CMK (cell line): Measurements from ENCODE around the gene CGB5.
"Not testable (repeated sequence)": the region's sequence is repeated elsewhere in the genome, so short reads cannot be mapped to it uniquely, and the experiment has no call there.

ENCODE experiments used
- DNase-seq: peaks from one replicate; pipeline ENCODE4 v3.0.0-alpha.2; 2010; ENCODE audit warnings: low read depth

CGB5 gene

DNA sequence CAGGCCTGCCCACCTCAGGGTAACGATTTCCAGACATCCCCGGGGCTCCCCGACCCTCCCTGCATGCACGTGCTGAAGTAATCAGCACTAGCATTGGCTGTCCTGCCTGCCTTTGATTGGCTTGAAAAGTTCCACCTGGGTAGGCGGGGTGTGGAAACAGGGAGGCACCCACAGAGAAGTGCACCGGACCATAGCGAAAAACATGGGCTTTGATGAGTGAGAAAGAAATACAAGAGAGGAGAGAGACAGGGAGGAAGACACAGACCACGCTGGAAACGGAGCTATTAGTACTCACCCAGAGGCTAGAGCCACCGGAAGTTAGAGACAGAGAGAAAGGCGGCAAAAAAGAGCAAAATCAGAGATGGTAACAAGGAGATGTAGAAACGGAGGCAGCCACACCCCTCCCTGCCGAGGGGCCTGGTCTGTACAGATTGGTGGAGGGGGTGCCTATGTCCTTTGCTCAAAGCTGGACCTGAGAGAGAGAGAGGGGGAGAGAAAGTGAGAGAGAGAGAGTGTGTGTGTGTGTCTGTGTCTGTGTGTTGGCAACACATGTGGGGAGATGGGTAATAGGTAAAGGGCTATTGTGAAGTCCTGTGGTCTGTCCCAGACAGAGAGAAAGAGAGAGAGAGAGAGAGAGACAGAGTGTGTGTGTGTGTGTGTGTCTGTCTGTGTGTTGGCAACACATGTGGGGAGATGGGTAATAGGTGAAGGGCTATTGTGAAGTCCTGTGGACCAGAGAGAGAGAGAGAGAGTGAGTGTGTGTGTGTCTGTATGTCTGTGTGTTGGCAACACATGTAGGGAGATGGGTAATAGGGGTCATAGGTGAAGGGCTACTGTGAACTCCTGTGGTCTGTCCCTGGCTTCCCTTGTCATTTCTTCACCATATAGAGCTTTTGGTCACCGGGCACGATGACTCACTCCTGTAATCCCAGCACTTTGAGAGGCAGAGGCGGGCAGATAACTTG, 22.4 kb upstream of the CGB5 start:
- DNase-seq: no peak

DNA sequence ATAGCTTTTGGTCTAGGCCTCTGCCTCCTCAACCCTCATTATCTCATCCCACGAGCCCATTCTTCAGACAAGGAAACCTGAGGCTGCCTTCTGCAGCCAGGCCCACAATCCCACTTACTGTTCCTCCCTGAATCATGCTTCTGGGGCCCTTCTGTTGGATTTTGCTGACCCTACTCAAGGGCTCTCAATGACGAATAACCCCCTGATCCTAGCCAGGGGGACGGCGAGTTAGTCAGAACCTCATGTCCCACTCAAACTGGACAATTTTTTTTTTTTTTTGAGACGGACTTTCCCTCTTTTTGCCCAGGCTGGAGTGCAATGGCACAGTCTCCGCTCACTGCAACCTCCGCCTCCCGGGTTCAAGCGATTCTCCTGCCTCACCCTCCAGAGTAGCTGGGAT, 21.5 kb upstream of the CGB5 start:
- DNase-seq: no peak

DNA sequence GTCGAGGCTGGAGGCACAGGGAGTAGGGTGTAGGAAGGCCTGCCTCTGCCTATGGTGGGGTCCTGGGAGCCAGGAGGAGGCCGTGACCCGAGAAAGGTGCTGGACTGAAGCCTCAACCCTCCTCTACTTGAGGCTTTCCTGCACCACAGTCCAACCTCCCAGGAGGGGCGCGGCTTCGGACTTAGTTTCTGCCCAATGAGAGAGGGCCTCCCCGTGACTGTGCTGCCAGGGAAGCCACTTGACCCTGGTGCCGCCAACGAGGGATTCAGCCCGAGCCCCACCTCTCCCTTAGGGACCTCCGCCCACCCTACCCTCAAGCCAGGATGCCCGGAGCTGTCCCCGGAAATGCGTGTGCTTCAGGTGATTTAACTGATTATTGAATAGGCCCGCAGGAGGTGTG, 19.4 kb upstream of the CGB5 start, which contains the start of gene CGB3:
Gene CGB3 (minus strand): TSS at position 101 of the 400 bp plus-strand sequence. CDS start 362 bp downstream, outside the sequence.
- DNase-seq: not testable (repeated sequence)

DNA sequence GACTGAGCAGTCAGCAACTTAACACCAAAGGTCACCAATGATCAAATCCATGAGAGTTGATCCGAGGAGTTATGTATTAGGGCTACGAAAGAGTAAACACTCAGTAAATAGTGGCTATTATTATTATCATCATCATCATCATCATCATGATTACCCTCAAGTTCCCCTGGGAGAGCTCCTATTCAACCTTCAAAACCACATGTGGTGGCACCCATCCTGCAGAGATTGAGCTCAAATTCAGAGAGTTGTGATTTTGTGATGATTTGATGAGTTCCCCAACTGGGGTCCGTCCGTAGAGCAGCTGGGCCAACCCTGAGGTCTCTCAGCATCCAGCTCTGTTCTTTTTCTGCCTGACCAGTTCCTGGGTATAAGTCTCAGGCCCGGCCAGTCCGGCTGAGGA, 18.6 kb upstream of the CGB5 start:
- not testable (repeated sequence) for DNase-seq

DNA sequence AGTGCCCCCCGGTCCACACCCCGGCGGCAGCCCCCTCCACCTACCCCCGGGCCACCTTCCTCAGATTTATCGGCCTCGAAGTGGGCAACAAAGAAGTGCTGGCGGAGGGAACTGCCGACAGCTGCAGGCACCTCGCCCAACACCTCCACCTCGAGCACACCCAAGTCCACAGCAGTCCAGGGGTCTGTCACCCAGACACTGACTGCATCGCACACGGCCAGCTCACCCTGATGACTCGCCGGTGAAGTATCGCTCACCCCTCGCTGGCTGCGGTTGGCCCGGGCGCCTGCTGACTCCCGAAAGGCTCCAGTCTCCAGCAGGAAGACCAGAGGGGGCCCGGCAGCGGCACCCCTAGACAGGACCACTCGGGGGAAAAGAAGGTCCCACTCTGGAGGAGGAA, 18.0 kb upstream of the CGB5 start:
- DNase-seq: not testable (repeated sequence)

DNA sequence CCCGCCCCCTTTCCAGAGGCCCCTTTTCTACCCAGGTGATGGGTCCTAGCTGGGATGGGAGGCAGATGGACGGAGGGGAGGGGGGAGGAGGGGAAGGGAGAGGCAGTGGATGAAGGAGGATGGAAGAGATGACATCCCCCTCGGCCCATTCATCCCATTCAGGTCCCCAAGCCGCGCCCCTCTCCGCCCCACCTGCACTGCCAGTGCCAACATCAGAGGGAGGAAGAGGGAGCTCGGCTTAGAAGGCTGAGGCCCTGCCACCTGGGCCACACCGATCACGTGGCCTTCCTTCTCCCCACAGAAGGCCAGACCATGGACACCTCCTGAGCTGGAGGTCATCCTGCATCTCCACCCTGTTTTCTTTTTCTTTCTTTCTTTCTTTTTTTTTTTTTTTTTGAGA, 15.0 kb upstream of the CGB5 start:
- DNase-seq: not testable (repeated sequence)

DNA sequence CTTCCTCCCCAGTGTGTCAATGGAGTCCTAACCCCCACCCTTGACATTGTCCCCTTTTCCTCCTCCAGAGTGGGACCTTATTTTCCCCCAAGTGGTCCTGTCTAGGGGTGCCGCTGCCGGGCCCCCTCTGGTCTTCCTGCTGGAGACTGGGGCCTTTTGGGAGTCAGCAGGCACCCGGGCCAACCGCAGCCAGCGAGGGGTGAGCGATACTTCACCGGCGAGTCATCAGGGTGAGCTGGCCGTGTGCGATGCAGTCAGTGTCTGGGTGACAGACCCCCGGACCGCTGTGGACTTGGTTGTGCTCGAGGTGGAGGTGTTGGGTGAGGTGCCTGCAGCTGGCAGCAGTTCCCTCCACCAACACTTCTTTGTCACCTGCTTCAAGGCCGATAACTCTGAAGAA, 13.9 kb upstream of the CGB5 start:
- not testable (repeated sequence) for DNase-seq

DNA sequence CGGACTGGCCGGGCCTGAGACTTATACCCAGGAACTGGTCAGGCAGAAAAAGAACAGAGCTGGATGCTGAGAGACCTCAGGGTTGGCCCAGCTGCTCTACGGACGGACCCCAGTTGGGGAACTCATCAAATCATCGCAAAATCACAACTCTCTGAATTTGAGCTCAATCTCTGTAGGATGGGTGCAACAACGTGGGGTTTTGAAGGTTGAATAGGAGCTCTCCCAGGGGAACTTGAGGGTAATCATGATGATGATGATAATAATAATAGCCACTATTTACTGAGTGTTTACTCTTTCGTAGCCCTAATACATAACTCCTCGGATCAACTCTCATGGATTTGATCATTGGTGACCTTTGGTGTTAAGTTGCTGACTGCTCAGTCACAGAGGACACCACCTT, 13.3 kb upstream of the CGB5 start:
- not testable (repeated sequence) for DNase-seq

DNA sequence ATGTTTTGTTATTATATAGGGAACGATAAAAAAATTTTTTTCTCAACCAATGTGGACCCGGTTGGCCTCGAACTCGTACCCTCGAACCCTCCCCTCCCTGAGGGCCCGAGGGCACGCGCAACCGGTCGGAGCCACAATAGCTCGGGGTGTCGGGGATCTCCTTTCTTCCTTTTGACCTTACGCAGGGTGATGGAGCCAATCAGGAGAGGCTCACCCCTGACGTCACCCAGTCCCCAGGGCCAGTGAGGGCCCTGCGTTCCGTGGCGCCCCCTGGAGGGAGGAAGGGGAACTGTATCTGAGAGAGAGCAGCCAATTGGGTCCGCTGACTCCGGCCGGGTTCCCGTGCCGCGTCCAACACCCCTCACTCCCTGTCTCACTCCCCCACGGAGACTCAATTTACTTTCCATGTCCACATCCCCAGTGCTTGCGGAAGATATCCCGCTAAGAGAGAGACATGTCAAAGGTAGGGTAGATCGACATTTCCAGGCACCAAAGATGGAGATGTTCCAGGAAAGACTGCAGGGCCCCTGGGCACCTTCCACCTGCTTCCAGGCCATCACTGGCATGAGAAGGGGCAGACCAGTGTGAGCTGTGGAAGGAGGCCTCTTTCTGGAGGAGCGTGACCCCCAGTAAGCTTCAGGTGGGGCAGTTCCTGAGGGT, 11.9 kb upstream of the CGB5 start, which contains the start of gene CGB2:
Gene CGB2 (plus strand): TSS at position 249 of the 660 bp plus-strand sequence. CDS start 206 bp downstream, at position 455.
- DNase-seq: not testable (repeated sequence)

DNA sequence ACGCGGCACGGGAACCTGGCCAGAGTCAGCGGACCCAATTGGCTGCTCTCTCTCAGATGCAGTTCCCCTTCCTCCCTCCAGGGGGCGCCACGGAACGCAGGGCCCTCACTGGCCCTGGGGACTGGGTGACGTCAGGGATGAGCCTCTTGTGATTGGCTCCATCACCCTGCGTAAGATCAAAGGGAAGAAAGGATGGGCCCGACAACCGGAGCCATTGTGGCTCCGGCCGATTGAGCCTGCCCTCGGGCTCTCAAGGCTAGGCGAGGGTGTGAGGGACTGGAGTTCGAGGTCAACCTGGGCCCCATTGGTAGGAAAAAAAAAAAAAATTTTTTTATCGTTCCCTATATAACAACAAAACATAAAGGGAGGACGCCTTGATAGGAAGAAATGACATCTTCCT, 6.8 kb upstream of the CGB5 start, which contains the start of gene CGB1:
Gene CGB1 (minus strand): TSS at position 81 of the 400 bp plus-strand sequence. CDS start 184 bp downstream, outside the sequence.
- not testable (repeated sequence) for DNase-seq

DNA sequence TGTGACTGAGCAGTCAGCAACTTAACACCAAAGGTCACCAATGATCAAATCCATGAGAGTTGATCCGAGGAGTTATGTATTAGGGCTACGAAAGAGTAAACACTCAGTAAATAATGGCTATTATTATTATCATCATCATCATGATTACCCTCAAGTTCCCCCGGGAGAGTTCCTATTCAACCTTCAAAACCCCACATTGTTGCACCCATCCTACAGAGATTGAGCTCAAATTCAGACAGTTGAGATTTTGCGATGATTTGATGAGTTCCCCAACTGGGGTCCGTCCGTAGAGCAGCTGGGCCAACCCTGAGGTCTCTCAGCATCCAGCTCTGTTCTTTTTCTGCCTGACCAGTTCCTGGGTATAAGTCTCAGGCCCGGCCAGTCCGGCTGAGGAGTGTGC, 5.5 kb upstream of the CGB5 start:
- not testable (repeated sequence) for DNase-seq

DNA sequence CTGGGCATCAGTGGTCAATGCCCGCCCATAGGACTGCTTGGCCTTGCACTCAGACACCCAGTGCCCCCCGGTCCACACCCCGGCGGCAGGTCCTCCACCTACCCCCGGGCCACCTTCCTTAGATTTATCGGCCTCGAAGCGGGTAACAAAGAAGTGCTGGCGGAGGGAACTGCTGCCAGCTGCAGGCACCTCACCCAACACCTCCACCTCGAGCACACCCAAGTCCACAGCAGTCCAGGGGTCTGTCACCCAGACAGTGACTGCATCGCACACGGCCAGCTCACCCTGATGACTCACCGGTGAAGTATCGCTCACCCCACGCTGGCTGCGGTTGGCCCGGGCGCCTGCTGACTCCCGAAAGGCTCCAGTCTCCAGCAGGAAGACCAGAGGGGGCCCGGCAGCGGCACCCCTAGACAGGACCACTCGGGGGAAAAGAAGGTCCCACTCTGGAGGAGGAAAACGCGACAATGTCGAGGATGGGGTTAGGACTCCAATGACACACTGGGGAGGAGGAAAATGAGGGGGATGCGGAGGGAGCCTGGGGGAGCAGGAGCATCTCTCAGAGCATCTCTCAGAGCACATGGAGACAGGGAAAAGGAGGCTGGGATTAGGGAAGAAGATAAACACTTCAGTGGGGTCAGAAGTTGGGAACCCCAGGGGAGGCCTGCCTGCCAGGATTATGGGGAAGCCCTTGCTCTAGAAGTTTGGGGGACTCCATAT, 4.9 kb upstream of the CGB5 start:
- not testable (repeated sequence) for DNase-seq

DNA sequence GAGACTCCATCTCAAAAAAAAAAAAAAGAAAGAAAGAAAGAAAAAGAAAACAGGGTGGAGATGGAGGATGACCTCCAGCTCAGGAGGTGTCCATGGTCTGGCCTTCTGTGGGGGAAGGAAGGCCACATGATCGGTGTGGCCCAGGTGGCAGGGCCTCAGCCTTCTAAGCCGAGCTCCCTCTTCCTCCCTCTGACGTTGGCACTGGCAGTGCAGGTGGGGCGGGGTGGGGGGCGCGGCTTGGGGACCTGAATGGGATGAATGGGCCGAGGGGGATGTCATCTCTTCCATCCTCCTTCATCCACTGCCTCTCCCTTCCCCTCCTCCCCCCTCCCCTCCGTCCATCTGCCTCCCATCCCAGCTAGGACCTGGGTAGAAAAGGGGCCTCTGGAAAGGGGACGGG, 3.9 kb upstream of the CGB5 start:
- DNase-seq: not testable (repeated sequence)

DNA sequence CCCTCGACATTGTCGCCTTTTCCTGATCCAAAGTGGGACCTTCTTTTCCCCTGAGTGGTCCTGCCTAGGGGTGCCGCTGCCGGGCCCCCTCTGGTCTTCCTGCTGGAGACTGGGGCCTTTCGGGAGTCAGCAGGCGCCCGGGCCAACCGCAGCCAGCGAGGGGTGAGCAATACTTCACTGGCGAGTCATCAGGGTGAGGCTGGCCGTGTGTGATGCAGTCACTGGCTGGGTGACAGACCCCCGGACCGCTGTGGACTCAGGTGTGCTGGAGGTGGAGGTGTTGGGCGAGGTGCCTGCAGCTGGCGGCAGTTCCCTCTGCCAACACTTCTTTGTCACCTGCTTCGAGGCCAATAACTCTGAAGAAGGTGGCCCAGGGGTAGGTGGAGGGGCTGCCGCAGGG, 1.5 kb upstream of the CGB5 start:
- DNase-seq: no peak

DNA sequence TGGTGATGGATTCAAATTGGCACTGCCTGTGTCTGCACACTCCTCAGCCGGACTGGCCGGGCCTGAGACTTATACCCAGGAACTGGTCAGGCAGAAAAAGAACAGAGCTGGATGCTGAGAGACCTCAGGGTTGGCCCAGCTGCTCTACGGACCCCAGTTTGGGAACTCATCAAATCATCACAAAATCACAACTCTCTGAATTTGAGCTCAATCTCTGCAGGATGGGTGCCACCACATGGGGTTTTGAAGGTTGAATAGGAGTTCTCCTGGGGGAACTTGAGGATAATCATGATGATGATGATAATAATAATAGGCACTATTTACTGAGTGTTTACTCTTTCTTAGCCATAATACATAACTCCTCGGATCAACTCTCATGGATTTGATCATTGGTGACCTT, 982 bp upstream of the CGB5 start:
- not testable (repeated sequence) for DNase-seq

DNA sequence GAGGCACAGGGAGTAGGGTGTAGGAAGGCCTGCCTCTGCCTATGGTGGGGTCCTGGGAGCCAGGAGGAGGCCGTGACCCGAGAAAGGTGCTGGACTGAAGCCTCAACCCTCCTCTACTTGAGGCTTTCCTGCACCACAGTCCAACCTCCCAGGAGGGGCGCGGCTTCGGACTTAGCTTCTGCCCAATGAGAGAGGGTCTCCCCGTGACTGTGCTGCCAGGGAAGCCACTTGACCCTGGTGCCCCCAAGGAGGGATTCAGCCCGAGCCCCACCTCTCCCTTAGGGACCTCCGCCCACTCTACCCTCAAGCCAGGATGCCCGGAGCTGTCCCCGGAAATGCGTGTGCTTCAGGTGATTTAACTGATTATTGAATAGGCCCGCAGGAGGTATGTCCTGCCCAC, 5.4 kb downstream of the CGB5 start, which contains the start of gene CGB8:
Gene CGB8 (minus strand): TSS at position 101 of the 400 bp plus-strand sequence. CDS start 372 bp downstream, outside the sequence.
- not testable (repeated sequence) for DNase-seq

DNA sequence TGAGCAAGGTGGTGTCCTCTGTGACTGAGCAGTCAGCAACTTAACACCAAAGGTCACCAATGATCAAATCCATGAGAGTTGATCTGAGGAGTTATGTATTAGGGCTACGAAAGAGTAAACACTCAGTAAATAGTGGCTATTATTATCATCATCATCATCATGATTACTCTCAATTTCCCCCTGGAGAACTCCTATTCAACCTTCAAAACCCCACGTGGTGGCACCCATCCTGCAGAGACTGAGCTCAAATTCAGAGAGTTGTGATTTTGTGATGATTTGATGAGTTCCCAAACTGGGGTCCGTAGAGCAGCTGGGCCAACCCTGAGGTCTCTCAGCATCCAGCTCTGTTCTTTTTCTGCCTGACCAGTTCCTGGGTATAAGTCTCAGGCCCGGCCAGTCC, 6.2 kb downstream of the CGB5 start:
- not testable (repeated sequence) for DNase-seq

DNA sequence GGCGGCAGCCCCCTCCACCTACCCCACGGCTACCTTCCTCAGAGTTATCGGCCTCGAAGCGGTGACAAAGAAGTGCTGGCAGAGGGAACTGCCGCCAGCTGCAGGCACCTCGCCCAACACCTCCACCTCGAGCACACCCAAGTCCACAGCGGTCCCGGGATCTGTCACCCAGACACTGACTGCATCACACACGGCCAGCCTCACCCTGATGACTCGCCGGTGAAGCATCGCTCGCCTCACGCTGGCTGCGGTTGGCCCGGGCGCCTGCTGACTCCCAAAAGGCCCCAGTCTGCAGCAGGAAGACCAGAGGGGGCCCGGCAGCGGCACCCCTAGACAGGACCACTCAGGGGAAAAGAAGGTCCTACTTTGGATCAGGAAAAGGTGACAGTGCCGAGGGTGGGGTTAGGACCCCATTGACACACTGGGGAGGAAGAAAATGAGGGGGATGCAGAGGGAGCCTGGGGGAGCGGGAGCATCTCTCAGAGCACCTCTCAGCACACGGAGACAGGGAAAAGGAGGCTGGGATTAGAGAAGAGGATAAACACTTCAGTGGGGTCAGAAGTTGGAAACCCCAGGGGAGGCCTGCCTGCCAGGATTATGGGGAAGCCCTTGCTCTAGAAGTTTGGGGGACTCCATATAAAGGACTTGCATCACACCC, 6.9 kb downstream of the CGB5 start:
- not testable (repeated sequence) for DNase-seq

DNA sequence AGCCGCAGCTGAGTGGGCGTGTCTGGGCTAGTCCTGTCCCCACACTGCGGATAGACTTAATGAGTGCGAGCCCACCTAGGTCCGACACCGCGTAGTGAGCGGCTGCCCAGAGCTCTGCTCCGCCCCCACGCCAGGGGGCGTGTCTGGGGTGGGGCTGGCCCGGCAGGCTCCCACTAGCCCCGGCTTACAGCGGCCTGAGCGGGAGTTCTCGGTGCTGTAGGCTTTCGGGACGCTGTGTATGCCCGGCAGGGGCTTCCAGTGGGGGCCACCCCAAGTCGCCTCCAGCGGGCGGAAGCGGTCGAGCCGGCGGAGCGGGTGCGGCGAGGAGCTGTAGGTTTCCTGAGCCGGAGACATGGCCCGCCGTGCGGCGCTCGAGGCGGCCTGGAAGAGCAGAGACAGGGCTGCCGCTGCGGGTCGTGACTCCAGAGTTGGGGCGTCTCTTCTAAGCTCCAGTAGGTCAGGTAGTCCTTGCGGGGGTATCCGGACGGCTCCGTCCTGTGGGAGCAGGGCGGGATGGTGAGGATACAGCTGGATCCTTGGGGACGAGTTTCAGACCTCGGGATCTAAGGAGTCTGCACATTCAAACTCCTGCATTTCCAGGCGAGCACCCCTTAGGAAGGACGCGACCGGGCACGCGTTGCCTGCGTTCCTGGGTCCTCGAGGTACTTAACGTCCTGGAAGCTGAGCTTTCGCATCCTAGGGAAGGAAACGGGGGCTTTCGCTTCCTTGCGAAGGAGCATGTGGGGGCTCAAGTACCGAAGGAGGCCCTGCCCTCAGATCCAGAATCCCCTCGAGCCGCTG, 12.7 kb downstream of the CGB5 start:
- DNase-seq: peak; percentile 60

DNA sequence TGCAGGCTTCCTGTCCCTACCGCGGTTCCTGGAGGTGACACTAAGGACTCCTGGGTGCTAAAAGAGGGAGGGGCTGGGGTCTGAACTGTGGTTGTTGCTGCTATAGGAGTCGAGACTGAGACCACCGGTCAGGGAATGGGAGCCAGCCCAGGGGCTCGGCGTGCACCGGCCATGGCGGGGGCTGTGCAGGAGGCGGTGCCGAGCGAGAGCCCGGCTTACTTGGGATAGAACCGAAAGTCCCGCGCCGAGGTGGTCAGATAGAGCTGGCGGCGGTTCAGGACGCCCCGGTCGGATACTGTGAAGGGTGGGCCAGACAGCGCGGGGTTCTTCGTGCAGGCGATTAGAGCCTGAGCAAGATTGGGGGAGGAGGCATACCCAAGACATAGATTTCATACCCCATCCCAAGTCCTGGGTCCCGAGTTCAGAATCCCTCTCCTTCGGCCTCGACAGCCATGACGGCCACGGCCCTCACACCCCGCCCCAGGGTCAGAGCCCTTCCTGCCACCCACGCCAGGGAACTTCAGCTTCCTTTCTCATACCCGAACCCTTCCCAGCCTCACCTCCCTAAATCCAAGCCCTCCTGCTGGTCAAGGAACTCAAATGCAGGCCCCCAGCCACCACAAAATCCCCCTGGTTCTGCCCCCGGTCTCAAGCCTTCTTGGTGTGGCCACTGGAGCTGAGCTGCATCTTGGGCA, 13.4 kb downstream of the CGB5 start:
- not testable (repeated sequence) for DNase-seq
